IMR-90 (cell line): Measurements from ENCODE around the gene FLT4.

Experiments
- BHLHE40 ChIP-seq: fragments of 150-350 bp; IDR thresholded peaks from 2 replicates; pipeline ENCODE4 v1.6.1; 2016; ENCODE audit warnings: mild to moderate bottlenecking, low read depth, low read length
- CEBPB ChIP-seq: IDR thresholded peaks from 2 replicates; pipeline ENCODE4 v1.6.1; 2012; ENCODE audit warnings: low read depth, low read length, improper control_type of control experiment
- CTCF ChIP-seq: conservative IDR thresholded peaks from 2 replicates; pipeline ENCODE4 v1.5.1; 2012; ENCODE audit warnings: mild to moderate bottlenecking, low read depth, low read length, improper control_type of control experiment
- ELK1 ChIP-seq: fragments of 150-350 bp; IDR thresholded peaks from 2 replicates; pipeline ENCODE4 v1.6.1; 2016; ENCODE audit warnings: low read depth, mild to moderate bottlenecking, low read length, moderate library complexity, borderline replicate concordance
- FOS ChIP-seq: fragments of 150-350 bp; IDR thresholded peaks from 2 replicates; pipeline ENCODE4 v1.6.1; 2016; ENCODE audit warnings: low read depth, low read length
- MAFK ChIP-seq: IDR thresholded peaks from 2 replicates; pipeline ENCODE4 v1.6.1; 2012; ENCODE audit warnings: low read depth, low read length, improper control_type of control experiment
- MAZ ChIP-seq: IDR thresholded peaks from 2 replicates; pipeline ENCODE4 v1.6.1; 2012; ENCODE audit warnings: low read depth, mild to moderate bottlenecking, low read length, improper control_type of control experiment, moderate library complexity, borderline replicate concordance
- MXI1 ChIP-seq: IDR thresholded peaks from 2 replicates; pipeline ENCODE4 v1.6.1; 2012; ENCODE audit warnings: low read depth, mild to moderate bottlenecking, low read length, moderate library complexity, borderline replicate concordance
- POLR2A ChIP-seq: IDR thresholded peaks from 2 replicates; pipeline ENCODE4 v1.6.1; 2012; ENCODE audit warnings: mild to moderate bottlenecking, low read depth, low read length
- RAD21 ChIP-seq: IDR thresholded peaks from 2 replicates; pipeline ENCODE4 v1.6.1; 2012; ENCODE audit warnings: low read length, improper control_type of control experiment
- RCOR1 ChIP-seq: IDR thresholded peaks from 2 replicates; pipeline ENCODE4 v1.6.1; 2012; ENCODE audit warnings: mild to moderate bottlenecking, low read length, improper control_type of control experiment; ENCODE audit not compliant: insufficient replicate concordance
- RFX5 ChIP-seq: IDR thresholded peaks from 2 replicates; pipeline ENCODE4 v1.8.0; 2012; ENCODE audit warnings: low read depth, mild to moderate bottlenecking, low read length, moderate library complexity
- SMC3 ChIP-seq: fragments of 150-350 bp; IDR thresholded peaks from 2 replicates; pipeline ENCODE4 v1.6.1; 2016; ENCODE audit warnings: low read depth, mild to moderate bottlenecking, antibody characterized with exemption, low read length, moderate library complexity
- USF2 ChIP-seq: fragments of 150-350 bp; IDR thresholded peaks from 2 replicates; pipeline ENCODE4 v1.6.1; 2017; ENCODE audit warnings: mild to moderate bottlenecking, antibody characterized with exemption, low read length, low read depth

- TF ChIP-seq USF2 (no peak), POLR2A (no peak), CTCF (no peak), CEBPB (no peak), MAZ (no peak), MXI1 (no peak), RCOR1 (no peak), BHLHE40 (no peak), FOS (no peak), RAD21 (no peak), RFX5 (no peak), SMC3 (no peak), ELK1 (no peak), MAFK (no peak)
These were observed 16.4 kb upstream of the FLT4 start for GRCh38 chr5:180665682-180666404.
